HL-60 (cell line): ENCODE data around the gene CEP68.

ENCODE experiments used
- DNase-seq, 2 experiments: peaks; one replicate each; pipeline ENCODE4 v3.0.0-alpha.2; 2010 to 2020; ENCODE audit warnings: low read depth in 1 of 2, low spot score in 1 of 2
- H3K27ac ChIP-seq: fragments of 250-450 bp; sonication (Bioruptor Pico); replicated peaks from 2 replicates; pipeline ENCODE4 v1.5.1; 2020; ENCODE audit warnings: mild to moderate bottlenecking, moderate library complexity
- H3K27me3 ChIP-seq: fragments of 250-450 bp; sonication (Bioruptor Pico); 2 replicates; pipeline ENCODE4 v1.5.1; 2021; ENCODE audit warnings: mild to moderate bottlenecking, moderate library complexity; ENCODE audit not compliant: insufficient read depth, poor library complexity, severe bottlenecking
- H3K4me3 ChIP-seq: replicated peaks from 2 replicates; pipeline ENCODE4 v1.5.1; 2011; ENCODE audit warnings: mild to moderate bottlenecking, control low read depth, low read length; ENCODE audit not compliant: insufficient read depth
- CTCF ChIP-seq: IDR thresholded peaks from one replicate; pipeline ENCODE4 v1.5.1; 2011; ENCODE audit warnings: low read length, control low read depth, inconsistent platforms; ENCODE audit not compliant: insufficient read depth
- GABPA ChIP-seq: IDR thresholded peaks from 2 replicates; pipeline ENCODE4 v1.6.1; 2012; ENCODE audit warnings: low read depth
- POLR2AphosphoS5 ChIP-seq: IDR thresholded peaks from 2 replicates; pipeline ENCODE4 v1.6.1; 2012; ENCODE audit warnings: low read depth
- SPI1 ChIP-seq: IDR thresholded peaks from 2 replicates; pipeline ENCODE4 v1.6.1; 2012; ENCODE audit warnings: low read depth, mild to moderate bottlenecking, borderline replicate concordance
- TF ChIP-seq, protein P1 (sequence below): IDR thresholded peaks from 2 replicates; pipeline ENCODE4 v1.6.1; 2012; ENCODE audit warnings: low read depth; ENCODE audit not compliant: insufficient replicate concordance

The CEP68 gene

GRCh38 chr2:65075605-65076344 is 19.6 kb downstream of the CEP68 start:
- Histone ChIP-seq H3K4me3 (no peak overlapping the region), H3K27ac (no peak overlapping the region), H3K27me3 (no peaks in the 10 kb centered on the region)
- DNase-seq, result no peak
- no peak for TF ChIP-seq CTCF
- TF ChIP-seq POLR2AphosphoS5, result no peak
- no peak for TF ChIP-seq SPI1
- TF ChIP-seq GABPA, result no peak
- TF ChIP-seq, protein P1, sequence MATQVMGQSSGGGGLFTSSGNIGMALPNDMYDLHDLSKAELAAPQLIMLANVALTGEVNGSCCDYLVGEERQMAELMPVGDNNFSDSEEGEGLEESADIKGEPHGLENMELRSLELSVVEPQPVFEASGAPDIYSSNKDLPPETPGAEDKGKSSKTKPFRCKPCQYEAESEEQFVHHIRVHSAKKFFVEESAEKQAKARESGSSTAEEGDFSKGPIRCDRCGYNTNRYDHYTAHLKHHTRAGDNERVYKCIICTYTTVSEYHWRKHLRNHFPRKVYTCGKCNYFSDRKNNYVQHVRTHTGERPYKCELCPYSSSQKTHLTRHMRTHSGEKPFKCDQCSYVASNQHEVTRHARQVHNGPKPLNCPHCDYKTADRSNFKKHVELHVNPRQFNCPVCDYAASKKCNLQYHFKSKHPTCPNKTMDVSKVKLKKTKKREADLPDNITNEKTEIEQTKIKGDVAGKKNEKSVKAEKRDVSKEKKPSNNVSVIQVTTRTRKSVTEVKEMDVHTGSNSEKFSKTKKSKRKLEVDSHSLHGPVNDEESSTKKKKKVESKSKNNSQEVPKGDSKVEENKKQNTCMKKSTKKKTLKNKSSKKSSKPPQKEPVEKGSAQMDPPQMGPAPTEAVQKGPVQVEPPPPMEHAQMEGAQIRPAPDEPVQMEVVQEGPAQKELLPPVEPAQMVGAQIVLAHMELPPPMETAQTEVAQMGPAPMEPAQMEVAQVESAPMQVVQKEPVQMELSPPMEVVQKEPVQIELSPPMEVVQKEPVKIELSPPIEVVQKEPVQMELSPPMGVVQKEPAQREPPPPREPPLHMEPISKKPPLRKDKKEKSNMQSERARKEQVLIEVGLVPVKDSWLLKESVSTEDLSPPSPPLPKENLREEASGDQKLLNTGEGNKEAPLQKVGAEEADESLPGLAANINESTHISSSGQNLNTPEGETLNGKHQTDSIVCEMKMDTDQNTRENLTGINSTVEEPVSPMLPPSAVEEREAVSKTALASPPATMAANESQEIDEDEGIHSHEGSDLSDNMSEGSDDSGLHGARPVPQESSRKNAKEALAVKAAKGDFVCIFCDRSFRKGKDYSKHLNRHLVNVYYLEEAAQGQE, result no peak

- Histone ChIP-seq H3K27me3 (no peaks in the 10 kb centered on the region), H3K4me3 (no peak overlapping the region), H3K27ac (no peak overlapping the region)
- no peak for DNase-seq
- TF ChIP-seq CTCF (no peak), POLR2AphosphoS5 (no peak), SPI1 (no peak), GABPA (no peak)
- TF ChIP-seq, protein P1, result no peak
Measured at GRCh38 chr2:65076345-65076710, 20.1 kb downstream of the CEP68 start.

- TF ChIP-seq SPI1 (no peak), CTCF (no peak), POLR2AphosphoS5 (no peak), GABPA (no peak)
- TF ChIP-seq, protein P1, result no peak
- Histone ChIP-seq H3K27ac (no peak overlapping the region), H3K4me3 (no peak overlapping the region), H3K27me3 (no peaks in the 10 kb centered on the region)
- no peak for DNase-seq
Measured at GRCh38 chr2:65077898-65078297, 21.7 kb downstream of the CEP68 start.
